Measurements from ENCODE around the gene RGL4.

RGL4 gene

GRCh38 chr22:23681026-23681809 is 9.6 kb upstream of the RGL4 start:
- DNase-seq (ENCODE audit: low spot score), result no peak

DNA sequence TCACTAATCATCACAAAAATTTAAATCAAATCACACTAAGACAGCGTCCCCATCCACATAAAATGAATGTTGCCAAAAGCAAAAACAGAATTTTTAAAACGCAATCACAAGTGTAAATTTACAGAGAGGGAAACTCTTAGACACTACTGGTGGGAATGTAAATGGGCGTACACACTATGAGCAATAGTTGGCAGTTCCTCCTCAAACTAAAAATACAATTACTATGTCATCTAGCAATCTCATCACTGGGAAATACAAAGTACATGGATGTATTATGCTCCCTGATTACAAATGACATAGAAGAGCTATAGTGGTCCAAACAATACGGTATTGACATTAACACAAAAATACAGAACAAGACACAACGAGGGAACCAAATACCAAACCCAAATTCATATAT is 8.7 kb upstream of the RGL4 start:
- DNase-seq (ENCODE audit: low spot score), result no peak

- DNase-seq (ENCODE audit: low spot score), result no peak
Observed at GRCh38 chr22:23682827-23683355, 7.9 kb upstream of the RGL4 start.

DNA sequence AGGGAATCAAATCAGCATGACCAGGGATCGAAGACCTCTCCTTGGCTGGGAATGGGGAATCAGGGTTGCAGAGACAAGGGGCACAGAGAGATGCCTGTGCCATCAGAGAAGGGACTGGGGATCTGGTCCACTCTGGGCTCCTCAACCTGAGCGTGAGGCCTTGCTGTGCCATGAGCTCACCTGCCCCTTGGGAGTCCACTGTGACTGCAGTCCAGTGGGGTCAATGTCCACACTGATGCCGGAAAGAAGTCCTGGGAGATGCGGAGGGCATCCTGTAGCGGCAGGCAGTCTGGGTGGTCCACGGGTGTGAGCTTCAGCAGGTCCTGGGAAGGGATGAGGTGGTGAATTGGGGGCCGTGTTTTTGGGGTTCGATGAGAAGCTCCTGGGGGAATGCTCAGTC is 7.3 kb upstream of the RGL4 start:
- DNase-seq (ENCODE audit: low spot score), result no peak

- DNase-seq (ENCODE audit: low spot score), result no peak
Observed at GRCh38 chr22:23684026-23684425, 6.8 kb upstream of the RGL4 start.

- DNase-seq (ENCODE audit: low spot score), result no peak
Observed at GRCh38 chr22:23684561-23685031, 6.2 kb upstream of the RGL4 start.

DNA sequence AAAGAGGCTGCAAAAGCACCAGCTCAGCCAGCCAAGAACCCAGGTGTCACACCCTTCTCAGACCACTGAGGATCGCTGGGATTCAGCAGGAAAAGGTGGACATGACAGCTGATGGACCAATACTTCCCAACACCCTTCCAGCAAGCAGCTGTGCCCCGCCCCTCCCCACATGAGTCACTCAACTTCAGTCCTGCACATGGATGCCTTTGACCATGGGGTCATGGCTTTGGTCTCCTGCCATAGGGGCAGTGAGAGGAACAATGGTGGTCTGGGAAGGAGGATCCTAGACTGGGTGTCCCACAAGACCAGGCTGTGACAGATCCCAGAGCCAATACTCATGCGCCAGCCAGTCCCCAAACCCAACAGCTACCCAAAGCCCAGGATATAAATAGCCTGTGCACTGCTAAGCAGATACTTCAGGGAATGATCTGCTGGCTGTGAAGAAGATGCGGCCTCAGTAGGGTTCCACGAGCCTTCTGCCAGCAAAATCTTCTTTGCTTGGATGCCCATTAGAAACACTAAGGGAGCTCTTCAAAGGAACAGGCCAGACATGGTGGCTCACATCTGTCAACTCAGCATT is 5.5 kb upstream of the RGL4 start:
- DNase-seq (ENCODE audit: low spot score), result no peak

- no peak for DNase-seq (ENCODE audit: low spot score)
Observed at GRCh38 chr22:23686416-23687024, 4.3 kb upstream of the RGL4 start.

GRCh38 chr22:23688121-23688520 is 2.7 kb upstream of the RGL4 start:
- no peak for DNase-seq (ENCODE audit: low spot score)

GRCh38 chr22:23688571-23688970 is 2.2 kb upstream of the RGL4 start:
- no peak for DNase-seq (ENCODE audit: low spot score)

- DNase-seq (ENCODE audit: low spot score), result no peak
Observed at GRCh38 chr22:23689414-23689813, 1.4 kb upstream of the RGL4 start.

DNA sequence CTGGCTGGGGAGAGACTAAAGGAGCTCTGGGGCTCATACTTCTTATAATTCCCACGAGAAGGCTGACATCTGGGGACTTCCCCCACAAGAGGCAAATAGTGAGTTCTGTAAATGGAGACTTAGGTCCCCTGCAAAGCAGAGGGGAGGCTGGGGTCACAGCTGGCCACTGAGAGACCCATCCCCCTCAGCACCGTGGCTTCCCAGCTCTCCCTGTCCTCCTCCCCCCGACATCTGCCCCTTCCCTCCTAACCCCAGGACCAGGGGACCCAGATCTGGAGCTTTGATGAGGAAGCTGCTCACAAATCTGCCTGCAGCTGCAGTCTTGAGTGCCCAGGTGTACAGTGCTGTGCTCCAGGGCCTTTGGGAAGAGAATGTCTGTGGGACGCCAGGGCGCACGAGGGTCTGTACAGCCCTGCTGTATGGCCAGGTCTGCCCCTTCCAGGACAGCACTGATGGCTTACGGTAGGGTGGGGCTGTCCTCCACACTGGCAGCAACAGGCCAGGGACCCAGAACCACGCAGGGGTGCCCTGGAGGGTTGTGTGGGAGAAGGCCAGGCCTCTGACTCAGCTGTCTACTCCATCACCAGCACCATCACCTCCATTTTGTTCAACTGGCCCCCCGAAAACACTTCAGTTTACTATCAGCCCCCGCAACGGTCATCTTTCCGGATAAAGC is 1.1 kb downstream of the RGL4 start:
- no peak for DNase-seq (ENCODE audit: low spot score)

DNA sequence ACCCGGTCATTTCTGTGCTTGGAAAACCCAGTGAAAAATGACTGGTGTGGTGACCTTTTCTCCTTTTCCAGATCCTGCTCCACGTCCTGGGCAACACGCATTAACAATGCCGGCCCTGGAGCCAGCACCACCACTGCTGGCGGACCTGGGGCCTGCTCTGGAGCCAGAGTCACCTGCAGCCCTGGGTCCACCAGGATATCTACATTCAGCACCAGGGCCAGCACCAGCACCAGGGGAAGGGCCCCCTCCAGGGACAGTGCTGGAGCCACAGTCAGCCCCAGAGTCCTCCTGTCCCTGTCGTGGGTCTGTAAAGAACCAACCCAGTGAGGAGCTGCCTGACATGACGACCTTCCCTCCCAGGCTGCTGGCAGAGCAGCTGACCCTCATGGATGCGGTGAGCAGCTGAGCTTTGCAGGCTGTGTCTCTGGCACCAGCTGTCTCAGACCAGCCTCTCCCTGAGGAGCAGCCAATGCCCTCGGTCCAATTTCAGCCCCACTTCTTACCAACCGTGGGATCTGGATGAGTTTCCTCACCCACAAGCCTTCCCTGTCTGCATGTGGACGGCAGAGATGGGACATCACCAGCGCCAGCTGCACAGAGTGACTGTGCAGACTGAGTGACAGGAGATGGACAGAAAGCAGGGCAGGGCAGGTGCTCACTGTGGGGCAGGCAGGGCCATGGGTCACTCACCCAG is 1.9 kb downstream of the RGL4 start:
- DNase-seq (ENCODE audit: low spot score), result no peak

DNA sequence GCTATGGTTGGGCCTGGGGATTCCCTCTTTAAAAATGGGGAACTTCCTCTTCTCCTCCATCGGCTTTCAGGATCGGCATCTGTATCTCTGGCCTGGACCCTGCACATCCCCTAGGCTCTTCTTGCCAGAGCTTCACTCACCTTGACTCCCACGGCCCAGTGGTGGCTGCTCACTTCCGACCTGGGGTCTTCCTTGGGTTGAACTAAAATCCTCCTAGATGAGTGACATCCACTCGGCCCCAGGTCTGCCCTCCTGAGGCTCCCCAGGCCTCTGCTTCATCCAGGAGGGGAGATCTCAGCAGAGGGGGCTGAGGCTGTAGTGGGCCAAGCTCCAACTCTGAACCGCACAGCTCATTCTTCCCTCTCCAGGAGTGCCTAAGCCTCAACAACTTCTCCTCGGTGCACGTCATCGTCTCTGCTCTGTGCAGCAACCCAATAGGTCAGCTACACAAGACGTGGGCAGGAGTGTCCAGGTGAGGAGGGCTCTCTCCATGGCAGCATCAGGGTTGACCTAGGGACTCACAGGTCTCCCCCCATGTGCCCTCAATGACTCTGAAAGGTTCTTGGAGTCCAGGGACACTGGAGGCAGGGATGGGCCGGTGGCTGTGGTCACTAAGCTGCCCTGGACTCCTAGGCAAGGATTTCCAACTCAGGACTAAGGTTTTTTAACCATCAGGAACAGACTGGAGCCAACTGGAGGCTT is 3.3 kb downstream of the RGL4 start:
- no peak for DNase-seq (ENCODE audit: low spot score)

DNA sequence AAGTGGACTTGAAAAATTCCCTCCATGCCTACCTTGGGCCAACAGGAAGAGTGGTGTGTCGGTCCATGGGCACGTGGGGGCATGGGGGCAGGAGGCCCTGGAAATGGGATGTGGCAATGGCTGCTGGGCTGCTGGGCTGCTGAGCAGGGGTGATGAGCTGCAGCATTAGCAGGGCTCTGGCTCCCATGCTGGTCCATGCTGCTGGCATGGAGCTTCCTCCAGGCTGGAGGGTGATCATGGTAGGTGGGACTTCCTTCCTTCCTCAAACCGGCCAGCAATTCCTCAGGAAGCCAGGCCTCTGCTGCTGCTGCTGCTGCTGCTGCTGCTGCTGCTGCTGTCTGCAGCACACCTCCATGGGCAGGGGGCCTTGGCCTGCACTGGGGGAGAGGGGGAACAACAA is 4.3 kb downstream of the RGL4 start:
- no peak for DNase-seq (ENCODE audit: low spot score)

- DNase-seq (ENCODE audit: low spot score), result no peak
Observed at GRCh38 chr22:23695571-23696325, 4.9 kb downstream of the RGL4 start.

GRCh38 chr22:23696326-23696851 is 5.6 kb downstream of the RGL4 start:
- peak; percentile 81 for DNase-seq (ENCODE audit: low spot score)

DNA sequence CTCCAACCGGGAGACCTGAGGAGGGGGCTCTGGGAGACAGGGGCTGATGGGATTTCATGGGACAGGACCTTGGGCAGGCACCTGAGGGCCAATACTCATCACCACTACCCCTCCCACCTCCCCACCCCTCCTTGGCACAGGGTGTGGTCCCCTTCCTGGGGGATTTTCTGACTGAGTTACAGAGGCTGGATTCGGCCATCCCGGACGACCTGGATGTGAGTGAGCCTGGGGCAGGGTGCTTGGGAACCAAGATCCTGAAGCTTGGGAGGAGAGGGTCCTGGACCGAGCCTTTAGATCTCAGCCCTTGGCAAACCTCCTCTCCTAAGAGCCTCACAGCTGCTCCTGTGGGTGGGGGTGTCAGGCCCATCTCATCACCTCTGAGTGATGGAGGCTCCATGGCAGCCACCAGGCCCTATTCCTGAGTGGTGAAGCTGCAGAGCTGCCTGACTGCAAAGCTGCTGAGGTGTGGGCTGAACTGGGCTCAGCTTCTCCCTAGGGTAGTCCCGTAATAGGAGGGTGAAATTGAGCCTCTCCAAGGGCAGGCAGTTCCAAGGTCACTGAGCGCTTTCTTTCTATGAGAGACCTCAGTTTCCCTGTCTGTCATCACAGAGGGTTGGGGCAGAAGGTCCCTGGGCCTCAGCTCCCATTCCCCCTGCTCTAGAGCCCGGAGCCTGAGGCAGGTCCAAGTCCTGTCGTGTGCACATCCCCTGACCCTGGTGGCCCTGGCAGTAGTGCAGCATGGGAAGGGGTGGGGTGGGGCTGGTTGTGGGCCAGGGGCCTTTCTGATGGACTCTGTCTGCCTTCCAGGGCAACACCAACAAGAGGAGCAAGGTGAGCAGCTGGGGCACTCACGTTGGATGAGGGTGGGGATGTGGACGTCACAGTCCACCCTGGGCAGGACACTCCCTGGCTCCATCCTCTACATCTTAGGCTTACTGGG is 6.5 kb downstream of the RGL4 start:
- no peak for DNase-seq (ENCODE audit: low spot score)

DNA sequence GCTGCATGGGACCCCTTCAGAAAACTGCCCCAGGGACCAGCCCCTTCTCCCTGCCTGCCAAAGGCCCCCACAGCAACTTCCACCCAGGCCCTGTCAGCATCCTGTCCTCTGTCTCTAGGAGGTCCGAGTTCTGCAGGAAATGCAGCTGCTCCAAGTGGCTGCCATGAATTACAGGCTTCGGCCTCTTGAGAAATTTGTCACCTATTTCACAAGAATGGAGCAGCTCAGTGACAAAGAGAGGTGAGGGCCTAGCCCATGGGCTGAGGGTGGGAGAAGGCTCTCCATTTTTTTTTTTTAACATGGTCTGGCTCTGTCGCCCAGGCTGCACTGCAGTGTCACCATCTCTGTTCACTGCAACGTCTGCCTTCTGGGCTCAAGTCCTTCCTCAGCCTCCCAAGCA is 7.3 kb downstream of the RGL4 start:
- no peak for DNase-seq (ENCODE audit: low spot score)
